ENCODE data around the gene RAB37. TPM values are rescaled to one million over a fixed set of nuclear protein-coding genes. Genes with fewer than 3 reads are reported as not detected.

RAB37 gene
- total and polyA plus RNA-seq, 2 of the 8 experiments (the other 6 are each of a cell fraction or from before 2014, with no cell fraction given): 5.5 to 6.1 TPM

DNA sequence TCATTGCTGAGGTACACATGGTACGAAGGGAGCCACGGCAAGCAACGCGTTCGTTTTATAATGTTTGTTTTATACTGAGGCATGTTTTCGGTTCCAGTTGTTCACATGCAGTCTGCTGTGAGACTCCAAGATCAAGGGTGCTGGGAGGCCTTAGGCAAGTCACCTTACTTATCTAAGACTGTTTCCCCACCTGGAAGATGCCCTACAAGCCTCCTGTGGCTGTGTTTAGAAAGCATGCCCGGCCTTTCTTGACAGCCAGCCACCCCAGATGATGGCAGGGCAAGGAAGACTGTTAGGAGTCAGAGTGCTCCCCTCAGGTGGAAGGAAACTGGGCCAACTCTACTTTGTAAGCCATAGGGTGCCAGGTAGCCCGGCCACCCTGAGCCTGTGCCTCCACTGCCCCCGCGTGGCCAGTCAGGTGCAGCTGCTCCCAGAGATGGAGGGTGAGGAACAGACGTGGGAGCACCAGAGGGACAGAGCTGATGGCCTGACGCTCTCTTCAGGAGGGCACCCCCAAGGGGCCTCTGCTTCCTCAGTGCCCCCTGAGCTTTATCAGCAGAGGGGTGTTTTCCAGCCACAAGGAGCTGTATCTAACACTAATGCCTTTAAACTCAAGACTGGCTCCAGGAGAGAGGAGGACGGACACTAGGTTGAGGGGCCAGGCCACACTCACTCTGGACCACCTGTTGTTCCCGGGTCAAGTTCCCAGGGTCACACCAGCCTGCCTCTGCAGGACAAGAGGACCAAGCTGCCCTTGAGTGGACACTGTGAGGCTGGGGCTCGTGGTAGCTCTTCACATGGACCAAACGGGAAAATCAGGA is 33.7 kb downstream of the RAB37 start (continued):
- TF ChIP-seq JUND (IDR thresholded peaks at IDR 0.05; ENCODE audit: low read length) (no peak), SAP30 (IDR thresholded peaks at IDR 0.05; ENCODE audit: insufficient read depth, insufficient replicate concordance, low read length) (no peak), RAD21 (IDR thresholded peaks at IDR 0.05 in 1 of 2, conservative IDR thresholded peaks at IDR 0.05 in 1 of 2; ENCODE audit: low read depth in 2 of 2, low read length in 2 of 2) (peak; percentile 96), SRF (IDR thresholded peaks at IDR 0.05; ENCODE audit: low read depth, low read length) (no peak), TCF12 (IDR thresholded peaks at IDR 0.05; ENCODE audit: low read depth, low read length) (no peak), SUZ12 (IDR thresholded peaks at IDR 0.05; ENCODE audit: low read length) (no peak), RNF2 (IDR thresholded peaks at IDR 0.05; ENCODE audit: borderline replicate concordance, low read depth, low read length, missing control alignments, poor library complexity, severe bottlenecking) (no peak), POLR2A (IDR thresholded peaks at IDR 0.05; ENCODE audit: control extremely low read depth in 1 of 2, low read depth in 2 of 2, low read length in 2 of 2) (no peak; a peak in 1 of 3 replicates), SIRT6 (IDR thresholded peaks at IDR 0.05; ENCODE audit: low read length) (no peak)
- TF ChIP-seq, protein P1, sequence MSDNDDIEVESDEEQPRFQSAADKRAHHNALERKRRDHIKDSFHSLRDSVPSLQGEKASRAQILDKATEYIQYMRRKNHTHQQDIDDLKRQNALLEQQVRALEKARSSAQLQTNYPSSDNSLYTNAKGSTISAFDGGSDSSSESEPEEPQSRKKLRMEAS (IDR thresholded peaks at IDR 0.05): peak; percentile 28; the same call in 1 of the 2 replicates

All from H1 (cell line).